Fibroblast of skin of left biceps (primary cell): ENCODE measurements around the gene SOS1.
"Not testable (repeated sequence)": the region's sequence is repeated elsewhere in the genome, so short reads cannot be mapped to it uniquely, and the experiment has no call there.

Experiments used
- DNase-seq, 2 experiments: peaks; one replicate each; pipeline ENCODE4 v3.0.0-alpha.2; 2013; ENCODE audit warnings: low read depth in 2 of 2

The SOS1 gene

GRCh38 chr2:38971377-38971776, 149.5 kb downstream of the SOS1 start:
- DNase-seq, result no peak

GRCh38 chr2:38968021-38968420, 152.8 kb downstream of the SOS1 start:
- no peak for DNase-seq

- no peak for DNase-seq
Observed at GRCh38 chr2:38966678-38967077, 154.2 kb downstream of the SOS1 start.

GRCh38 chr2:38966006-38966405, 154.8 kb downstream of the SOS1 start:
- no peak for DNase-seq

GRCh38 chr2:38960609-38961320, 160.1 kb downstream of the SOS1 start:
- no peak for DNase-seq

GRCh38 chr2:38959938-38960608, 160.8 kb downstream of the SOS1 start:
- peak; percentile 74 to 75 for DNase-seq

- DNase-seq, result no peak
Observed at GRCh38 chr2:38959466-38959865, 161.4 kb downstream of the SOS1 start.

GRCh38 chr2:38957972-38958371, 162.9 kb downstream of the SOS1 start:
- no peak for DNase-seq

- DNase-seq, result no peak
Observed at GRCh38 chr2:38951766-38952165, 169.1 kb downstream of the SOS1 start.

- DNase-seq, result no peak
Observed at GRCh38 chr2:38948995-38949394, 171.9 kb downstream of the SOS1 start.

- DNase-seq, result no peak
Observed at GRCh38 chr2:38948387-38948882, 172.4 kb downstream of the SOS1 start.

- DNase-seq, result no peak
Observed at GRCh38 chr2:38947241-38948239, 173.3 kb downstream of the SOS1 start.

- no peak for DNase-seq
Observed at GRCh38 chr2:38945911-38946310, 174.9 kb downstream of the SOS1 start.

GRCh38 chr2:38945372-38945771, 175.5 kb downstream of the SOS1 start:
- DNase-seq, result no peak

GRCh38 chr2:38943784-38944183, 177.1 kb downstream of the SOS1 start:
- DNase-seq, result no peak

GRCh38 chr2:38940746-38941145, 180.1 kb downstream of the SOS1 start:
- no peak for DNase-seq

- DNase-seq, result no peak
Observed at GRCh38 chr2:38937548-38937947, 183.3 kb downstream of the SOS1 start.

- not testable (repeated sequence) for DNase-seq
Observed at GRCh38 chr2:38936516-38936915, 184.3 kb downstream of the SOS1 start.

GRCh38 chr2:38935568-38936172, 185.2 kb downstream of the SOS1 start:
- no peak for DNase-seq

GRCh38 chr2:38934742-38935141, 186.1 kb downstream of the SOS1 start:
- no peak for DNase-seq

- DNase-seq, result peak; percentile 75 to 80
Observed at GRCh38 chr2:38933653-38934052, 187.2 kb downstream of the SOS1 start.

- DNase-seq, result no peak
Observed at GRCh38 chr2:38932586-38932985, 188.3 kb downstream of the SOS1 start.
